ENCODE data around the gene EVPL. TPM values are rescaled to one million over a fixed set of nuclear protein-coding genes. Genes with fewer than 3 reads are reported as not detected.

The EVPL gene
- polyA plus RNA-seq, 1 experiment, result not detected

DNA sequence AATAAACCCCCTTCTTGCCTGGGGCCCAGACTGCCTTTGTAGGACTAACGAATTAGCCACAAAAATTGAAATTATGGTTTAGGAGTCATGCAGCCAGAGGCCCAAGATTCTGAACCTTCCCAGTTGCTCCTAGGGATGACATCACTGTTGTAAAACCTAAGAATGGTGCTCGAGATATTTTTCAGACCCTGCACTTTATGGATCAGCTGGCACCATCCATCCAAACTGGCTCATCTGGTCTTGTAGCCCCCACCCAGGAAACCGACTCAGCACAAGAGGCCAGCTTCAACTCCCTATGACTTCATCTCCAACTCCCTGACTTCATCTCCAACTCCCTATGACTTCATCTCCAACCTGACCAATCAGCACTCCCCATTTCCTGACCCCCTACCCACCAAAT is 10.9 kb upstream of the EVPL start:
- H3K27ac ChIP-seq (ENCODE audit: low read depth, low read length), result no peak overlapping the region
- TF ChIP-seq, protein P1, sequence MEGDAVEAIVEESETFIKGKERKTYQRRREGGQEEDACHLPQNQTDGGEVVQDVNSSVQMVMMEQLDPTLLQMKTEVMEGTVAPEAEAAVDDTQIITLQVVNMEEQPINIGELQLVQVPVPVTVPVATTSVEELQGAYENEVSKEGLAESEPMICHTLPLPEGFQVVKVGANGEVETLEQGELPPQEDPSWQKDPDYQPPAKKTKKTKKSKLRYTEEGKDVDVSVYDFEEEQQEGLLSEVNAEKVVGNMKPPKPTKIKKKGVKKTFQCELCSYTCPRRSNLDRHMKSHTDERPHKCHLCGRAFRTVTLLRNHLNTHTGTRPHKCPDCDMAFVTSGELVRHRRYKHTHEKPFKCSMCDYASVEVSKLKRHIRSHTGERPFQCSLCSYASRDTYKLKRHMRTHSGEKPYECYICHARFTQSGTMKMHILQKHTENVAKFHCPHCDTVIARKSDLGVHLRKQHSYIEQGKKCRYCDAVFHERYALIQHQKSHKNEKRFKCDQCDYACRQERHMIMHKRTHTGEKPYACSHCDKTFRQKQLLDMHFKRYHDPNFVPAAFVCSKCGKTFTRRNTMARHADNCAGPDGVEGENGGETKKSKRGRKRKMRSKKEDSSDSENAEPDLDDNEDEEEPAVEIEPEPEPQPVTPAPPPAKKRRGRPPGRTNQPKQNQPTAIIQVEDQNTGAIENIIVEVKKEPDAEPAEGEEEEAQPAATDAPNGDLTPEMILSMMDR (IDR thresholded peaks at IDR 0.05; ENCODE audit: low read depth, low read length), result no peak
- H3K4me3 ChIP-seq (ENCODE audit: low read depth, low read length), result no peak overlapping the region
- H3K27me3 ChIP-seq (ENCODE audit: control insufficient read depth, insufficient read depth, low read length), result no peaks in the 10 kb centered on the region
- DNase-seq (ENCODE audit: low read depth, low spot score), result no peak
- CTCF ChIA-PET, result interaction anchor here (2.6 kb wide), 1 partner anchor 24 kb away, joined by 9 read pairs; no protein-coding TSS in a partner anchor
- POLR2A ChIA-PET, result no interaction called here
- peaks cover 2% of the 10 kb centered on the region; the same call in 1 of the 2 replicates for H3K9me3 ChIP-seq (ENCODE audit: control insufficient read depth, insufficient read depth, low read length)

GRCh38 chr17:76036497-76037261 is 9.6 kb upstream of the EVPL start:
- CTCF ChIA-PET, result interaction anchor here (2.6 kb wide), 1 partner anchor 23 kb away, joined by 9 read pairs; no protein-coding TSS in a partner anchor
- no peak for DNase-seq (ENCODE audit: low read depth, low spot score)
- H3K9me3 ChIP-seq (ENCODE audit: control insufficient read depth, insufficient read depth, low read length), result peaks cover 6% of the 10 kb centered on the region; the same call in 1 of the 2 replicates
- TF ChIP-seq, protein P1 (IDR thresholded peaks at IDR 0.05; ENCODE audit: low read depth, low read length), result no peak
- POLR2A ChIA-PET, result interaction anchor here (0.8 kb wide), 1 partner anchor 58 kb away, joined by 3 read pairs; no protein-coding TSS in a partner anchor
- H3K27ac ChIP-seq (ENCODE audit: low read depth, low read length), result no peak overlapping the region
- H3K27me3 ChIP-seq (ENCODE audit: control insufficient read depth, insufficient read depth, low read length), result no peaks in the 10 kb centered on the region
- no peak overlapping the region for H3K4me3 ChIP-seq (ENCODE audit: low read depth, low read length)

DNA sequence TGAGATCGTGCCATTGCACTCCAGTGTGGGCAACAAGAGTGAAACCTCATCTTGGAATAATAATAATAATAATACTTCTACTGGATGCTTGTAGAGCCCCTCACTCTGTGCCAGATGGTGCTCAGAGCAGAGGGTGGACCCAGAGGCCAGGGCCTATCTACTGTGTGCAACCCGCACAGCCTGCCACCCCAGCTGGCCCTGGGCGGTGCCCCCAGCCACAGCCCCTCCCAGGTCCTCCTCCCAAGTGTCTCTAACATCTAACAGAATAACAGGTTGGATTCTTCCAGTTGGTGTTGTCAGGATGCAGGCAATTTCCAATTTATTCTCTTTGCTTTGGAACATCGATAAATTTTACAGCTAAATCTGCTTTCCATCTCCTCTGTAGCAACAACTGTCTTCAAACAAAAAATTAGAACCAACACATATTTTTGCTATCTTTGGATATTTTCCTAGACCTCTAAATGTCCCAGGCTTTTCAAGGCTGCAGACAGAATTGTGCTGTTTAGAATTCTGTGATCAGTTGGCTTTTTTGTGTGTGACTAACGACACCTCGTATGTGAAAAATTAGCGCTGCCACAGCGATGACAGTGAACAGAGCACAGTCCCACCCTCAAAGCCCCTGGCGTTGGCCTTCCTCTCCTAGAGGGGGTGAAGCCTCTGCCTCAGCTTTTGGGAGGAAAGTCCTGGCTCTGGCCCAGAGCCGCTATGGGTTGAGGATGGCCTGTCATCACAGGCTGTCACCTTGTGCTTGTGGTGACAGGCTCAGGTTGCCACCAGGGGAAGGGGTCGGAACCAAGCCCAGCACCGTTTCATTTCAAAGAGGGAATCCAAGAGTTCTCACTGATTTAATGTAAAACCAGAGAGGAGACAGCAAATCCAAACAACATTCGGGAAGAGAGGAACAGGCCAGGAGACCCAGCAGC is 7.6 kb upstream of the EVPL start:
- CTCF ChIA-PET, result interaction anchor here (0.5 kb wide), 1 partner anchor 518 kb away, joined by 3 read pairs; no protein-coding TSS in a partner anchor
- no peak for DNase-seq (ENCODE audit: low read depth, low spot score)
- H3K9me3 ChIP-seq (ENCODE audit: control insufficient read depth, insufficient read depth, low read length), result peaks cover 6% of the 10 kb centered on the region; the same call in 1 of the 2 replicates
- POLR2A ChIA-PET, result no interaction called here
- TF ChIP-seq, protein P1 (IDR thresholded peaks at IDR 0.05; ENCODE audit: low read depth, low read length), result no peak
- no peak overlapping the region for H3K27ac ChIP-seq (ENCODE audit: low read depth, low read length)
- no peak overlapping the region for H3K4me3 ChIP-seq (ENCODE audit: low read depth, low read length)
- no peaks in the 10 kb centered on the region for H3K27me3 ChIP-seq (ENCODE audit: control insufficient read depth, insufficient read depth, low read length)

- CTCF ChIA-PET, result interaction anchor here (1.3 kb wide), 1 partner anchor 31 kb away, joined by 4 read pairs; no protein-coding TSS in a partner anchor
- TF ChIP-seq, protein P1 (IDR thresholded peaks at IDR 0.05; ENCODE audit: low read depth, low read length), result no peak
- no peaks in the 10 kb centered on the region for H3K27me3 ChIP-seq (ENCODE audit: control insufficient read depth, insufficient read depth, low read length)
- no peak overlapping the region for H3K27ac ChIP-seq (ENCODE audit: low read depth, low read length)
- H3K4me3 ChIP-seq (ENCODE audit: low read depth, low read length), result no peak overlapping the region
- DNase-seq (ENCODE audit: low read depth, low spot score), result no peak
- POLR2A ChIA-PET, result interaction anchor here (0.7 kb wide), 1 partner anchor 351 kb away, joined by 4 read pairs; no protein-coding TSS in a partner anchor
- peaks cover 6% of the 10 kb centered on the region; the same call in 1 of the 2 replicates for H3K9me3 ChIP-seq (ENCODE audit: control insufficient read depth, insufficient read depth, low read length)
These were observed 6.0 kb upstream of the EVPL start for GRCh38 chr17:76033139-76033538.
